HG03439 (cell line): Measurements from ENCODE around the gene C22orf31.
"Not testable (repeated sequence)": the region's sequence is repeated elsewhere in the genome, so short reads cannot be mapped to it uniquely, and the experiment has no call there.

Experiments used
- ATAC-seq: cut with Tn5 transposase; IDR thresholded peaks from one replicate; pipeline ENCODE4 v1.9.1; 2021; ENCODE audit warnings: mild to moderate bottlenecking, moderate library complexity; ENCODE audit not compliant: unreplicated experiment

Gene C22orf31

DNA sequence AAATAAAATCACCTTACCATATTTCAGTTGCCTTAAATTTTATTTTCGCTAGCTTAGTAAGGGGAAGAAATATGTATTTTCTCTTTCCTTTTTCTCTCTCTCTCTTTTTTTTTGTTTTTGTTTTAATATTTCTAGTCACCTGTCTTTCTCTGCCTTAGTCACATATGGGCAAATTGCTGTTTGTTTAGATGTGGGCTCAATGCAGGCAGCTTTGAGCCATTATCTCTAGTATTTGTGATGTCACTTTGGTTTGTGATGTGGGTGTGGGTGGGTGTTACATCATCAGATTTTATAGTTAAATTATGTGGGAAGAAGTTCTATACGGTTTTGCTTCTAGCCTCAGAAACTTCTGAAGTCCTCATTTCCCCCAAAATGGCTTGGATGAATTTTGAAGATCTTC, at the start of gene C22orf31:
Gene C22orf31, minus strand, starts transcription at position 59 of the 400 bp plus-strand sequence. Its CDS starts 39 bp downstream, at position 20.
- no peak for ATAC-seq

DNA sequence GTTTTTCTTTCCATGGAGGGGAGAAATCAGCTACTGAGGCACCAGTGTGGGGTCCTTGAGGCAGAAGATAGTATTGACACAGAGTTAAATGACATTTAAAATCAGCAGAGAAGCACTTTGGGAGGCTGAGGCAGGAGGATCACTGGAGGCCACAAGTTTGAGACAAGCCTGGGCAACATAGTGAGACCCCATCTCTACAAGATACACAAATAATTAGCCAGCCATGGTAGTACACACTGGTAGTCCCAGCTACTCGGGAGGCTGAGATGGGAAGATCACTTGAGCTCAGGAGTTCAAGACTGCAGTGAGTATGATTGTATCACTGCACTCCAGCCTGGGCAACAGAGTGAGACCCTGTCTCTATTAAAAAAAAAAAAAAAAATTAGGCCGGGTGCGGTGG, 49.3 kb upstream of the C22orf31 start:
- ATAC-seq, result no peak

DNA sequence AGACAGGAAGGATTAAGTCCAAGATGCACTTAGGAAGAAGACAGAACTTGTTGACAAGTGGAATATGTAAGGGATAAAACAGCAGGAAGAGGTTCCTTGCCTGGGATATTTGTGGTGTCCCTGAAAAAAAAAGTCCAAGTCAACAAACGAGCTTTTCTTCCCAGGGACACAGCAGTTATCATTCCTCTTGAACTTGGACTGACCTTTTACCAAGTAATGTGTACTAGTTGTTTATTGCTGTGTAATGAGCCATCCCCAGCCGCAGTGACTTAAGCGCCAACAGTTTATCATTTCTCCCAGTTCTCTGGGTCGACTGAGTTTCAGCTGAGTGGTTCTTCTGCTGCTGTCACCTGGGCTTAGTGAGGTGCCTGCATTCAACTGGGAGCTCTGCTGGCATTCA, 48.2 kb upstream of the C22orf31 start:
- ATAC-seq, result no peak

DNA sequence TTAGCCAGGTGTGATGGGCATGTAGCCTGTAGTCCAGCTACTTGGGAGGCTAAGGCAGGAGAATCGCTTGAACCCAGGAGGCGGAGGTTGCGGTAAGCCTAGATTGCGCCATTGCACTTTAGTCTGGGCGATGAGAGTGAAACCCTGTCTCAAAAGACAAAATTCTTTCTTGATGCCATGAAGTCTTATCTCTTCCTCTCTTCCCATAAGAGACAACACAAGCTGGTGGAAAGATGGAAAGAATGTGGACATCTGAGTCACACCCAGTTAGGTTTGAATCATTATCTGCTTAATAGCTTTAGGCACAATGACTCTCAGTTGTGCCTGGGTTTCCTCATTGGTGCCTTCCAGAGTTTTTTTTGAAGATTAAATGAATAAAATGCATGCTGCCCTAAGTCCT, 46.5 kb upstream of the C22orf31 start:
- no peak for ATAC-seq

DNA sequence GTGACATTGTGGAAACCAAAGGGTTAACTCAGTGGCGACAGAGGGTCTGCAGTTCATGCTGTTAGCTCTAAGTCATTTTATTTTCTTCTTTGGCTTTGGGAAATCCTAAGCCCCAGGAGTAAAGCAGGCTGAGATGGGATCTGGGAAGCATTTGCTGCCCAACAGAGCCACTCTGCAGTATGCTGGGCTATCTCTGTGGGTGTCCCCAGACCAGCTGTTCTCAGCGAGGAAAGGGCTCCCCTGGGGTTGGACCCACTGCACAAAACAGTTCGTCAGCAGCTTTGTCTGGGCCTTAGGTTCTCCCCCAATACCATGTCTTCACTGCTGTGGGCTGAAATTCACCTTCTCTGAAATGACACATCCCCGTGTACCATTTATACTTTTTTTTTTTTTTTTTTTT, 45.2 kb upstream of the C22orf31 start:
- ATAC-seq, result no peak

DNA sequence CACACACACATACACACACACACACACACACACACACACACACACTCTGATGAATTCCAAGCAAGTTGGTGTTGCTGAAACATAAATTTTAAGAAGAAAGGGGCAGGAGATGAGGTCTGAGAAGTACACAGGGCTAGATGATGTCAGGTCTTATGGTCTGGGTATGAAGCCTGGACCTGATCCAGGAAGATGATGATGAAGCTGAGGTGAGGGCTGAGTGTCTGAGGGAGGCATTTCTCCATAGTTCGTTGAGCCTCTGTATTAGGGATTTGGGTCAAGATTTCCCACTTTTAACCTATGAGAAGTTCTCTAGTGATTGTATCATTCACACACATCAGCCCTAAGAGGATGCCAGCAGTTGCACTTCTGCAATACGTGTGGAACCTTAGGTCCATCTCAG, 43.8 kb upstream of the C22orf31 start:
- no peak for ATAC-seq

DNA sequence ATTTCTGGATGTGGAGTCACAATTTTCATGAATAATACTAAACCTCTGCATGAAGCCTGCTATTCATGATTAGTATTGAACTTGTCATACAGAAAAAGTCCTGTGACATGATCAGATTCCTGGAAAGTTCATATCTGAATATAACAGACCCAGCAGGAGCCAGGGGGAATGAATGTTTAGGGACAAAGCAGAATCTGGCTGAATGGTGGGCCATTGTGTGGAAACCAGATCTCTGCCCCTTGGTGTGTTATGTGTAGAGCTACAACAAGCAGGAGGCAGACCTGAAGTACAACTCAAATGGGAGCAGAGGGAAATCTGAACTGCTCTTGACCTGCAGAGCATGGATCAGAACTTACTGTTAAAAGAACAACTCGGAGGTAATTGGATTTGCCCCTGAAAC, 41.5 kb upstream of the C22orf31 start:
- no peak for ATAC-seq

DNA sequence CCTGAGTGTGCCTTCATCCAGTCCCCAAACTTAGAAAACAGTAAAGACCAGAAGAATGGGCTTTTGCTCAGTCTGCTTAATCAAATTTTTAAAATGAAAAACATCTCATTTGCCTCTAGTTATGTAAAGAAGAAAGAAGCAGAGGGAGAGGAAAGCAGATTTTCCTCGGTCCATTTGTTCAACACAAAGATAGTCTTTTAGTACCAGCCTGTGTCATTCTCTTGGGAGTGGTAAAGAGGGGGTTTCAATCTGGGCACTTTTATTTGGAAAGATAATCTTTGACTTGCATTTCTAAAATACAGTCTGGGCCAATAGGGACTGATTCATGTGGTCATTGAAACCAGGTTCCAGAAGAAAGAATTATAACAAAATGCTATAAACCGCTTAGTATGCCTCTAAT, 40.7 kb upstream of the C22orf31 start:
- ATAC-seq, result no peak

DNA sequence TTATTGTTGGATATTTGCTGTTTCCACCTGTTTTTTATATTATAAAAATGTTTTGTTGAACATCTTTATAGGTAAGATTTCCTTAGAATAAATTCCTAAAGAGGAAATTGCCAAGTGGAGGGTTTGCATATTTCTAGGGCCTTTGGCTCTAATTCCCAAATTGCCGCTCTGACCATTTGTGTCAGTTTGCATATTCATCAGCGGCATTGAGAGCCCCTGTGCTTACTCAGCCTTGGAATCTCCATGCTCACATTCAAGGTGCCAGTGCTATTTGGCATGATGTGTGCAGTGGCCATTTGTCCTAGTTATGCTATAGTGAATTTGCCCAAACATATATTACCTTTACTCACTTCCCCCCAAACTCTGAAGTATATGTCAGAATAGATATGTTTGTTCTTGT, 36.7 kb upstream of the C22orf31 start:
- ATAC-seq, result no peak

DNA sequence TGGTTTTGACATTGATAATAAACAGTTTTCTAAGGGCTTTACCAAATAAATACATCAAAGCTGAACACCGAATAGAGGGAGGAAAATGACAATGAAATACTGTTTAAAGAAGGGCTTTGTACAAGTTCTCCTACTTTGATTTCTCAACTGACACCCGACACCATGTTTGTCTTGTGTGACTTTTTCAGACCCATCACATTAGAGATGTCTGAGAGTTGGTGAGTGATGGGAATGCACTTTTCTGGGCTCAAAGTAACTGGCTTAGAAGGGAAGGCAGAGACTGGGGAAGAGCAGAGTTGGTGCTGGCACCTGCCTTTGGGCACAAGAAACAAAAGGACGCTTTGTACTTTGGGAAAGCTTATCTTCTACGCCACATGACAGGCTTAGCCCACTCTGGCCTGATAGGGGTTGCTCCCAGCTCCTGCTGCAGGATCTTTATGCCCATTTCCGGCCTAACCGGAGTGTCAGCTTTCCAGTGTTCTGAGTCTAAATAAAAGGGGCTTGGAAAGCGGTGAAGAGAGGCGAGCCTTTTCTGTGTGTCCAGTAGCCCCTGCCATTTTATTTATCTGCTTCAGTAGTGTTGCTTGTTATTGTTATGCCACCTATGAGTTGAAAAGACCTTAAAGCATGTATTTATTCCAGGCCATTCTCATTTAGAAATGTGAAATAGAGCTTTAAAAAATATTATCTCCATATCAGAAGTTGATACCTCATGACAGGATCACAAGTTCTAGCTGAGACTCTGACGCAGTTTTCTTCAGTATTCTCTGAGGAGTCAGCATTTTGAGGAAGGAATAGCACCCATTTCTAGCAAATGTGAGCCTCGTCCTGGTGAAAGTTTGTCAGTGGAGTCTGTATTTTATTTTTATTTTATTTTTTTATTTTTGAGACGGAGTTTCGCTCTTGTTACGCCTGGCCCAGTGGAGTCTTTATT, 35.4 kb upstream of the C22orf31 start:
- ATAC-seq, result no peak

DNA sequence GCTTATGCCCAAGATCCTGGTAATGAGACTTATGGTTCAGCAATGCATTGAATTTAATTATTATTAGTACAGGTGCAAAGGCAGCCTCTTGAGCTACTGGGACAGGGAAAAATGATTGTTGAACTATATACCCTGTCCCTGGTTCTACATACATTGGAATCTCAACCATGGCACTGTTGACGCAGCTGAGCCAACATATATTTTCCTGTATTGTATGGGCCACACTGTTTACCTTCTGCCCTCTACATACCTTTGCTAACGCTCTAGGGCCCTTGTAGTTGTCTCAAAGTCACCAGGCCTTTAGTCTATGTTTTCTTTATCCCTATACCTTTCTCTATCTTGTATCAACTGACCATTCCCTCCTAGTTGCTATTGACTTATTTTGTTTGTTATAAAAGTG, 33.8 kb upstream of the C22orf31 start:
- no peak for ATAC-seq

DNA sequence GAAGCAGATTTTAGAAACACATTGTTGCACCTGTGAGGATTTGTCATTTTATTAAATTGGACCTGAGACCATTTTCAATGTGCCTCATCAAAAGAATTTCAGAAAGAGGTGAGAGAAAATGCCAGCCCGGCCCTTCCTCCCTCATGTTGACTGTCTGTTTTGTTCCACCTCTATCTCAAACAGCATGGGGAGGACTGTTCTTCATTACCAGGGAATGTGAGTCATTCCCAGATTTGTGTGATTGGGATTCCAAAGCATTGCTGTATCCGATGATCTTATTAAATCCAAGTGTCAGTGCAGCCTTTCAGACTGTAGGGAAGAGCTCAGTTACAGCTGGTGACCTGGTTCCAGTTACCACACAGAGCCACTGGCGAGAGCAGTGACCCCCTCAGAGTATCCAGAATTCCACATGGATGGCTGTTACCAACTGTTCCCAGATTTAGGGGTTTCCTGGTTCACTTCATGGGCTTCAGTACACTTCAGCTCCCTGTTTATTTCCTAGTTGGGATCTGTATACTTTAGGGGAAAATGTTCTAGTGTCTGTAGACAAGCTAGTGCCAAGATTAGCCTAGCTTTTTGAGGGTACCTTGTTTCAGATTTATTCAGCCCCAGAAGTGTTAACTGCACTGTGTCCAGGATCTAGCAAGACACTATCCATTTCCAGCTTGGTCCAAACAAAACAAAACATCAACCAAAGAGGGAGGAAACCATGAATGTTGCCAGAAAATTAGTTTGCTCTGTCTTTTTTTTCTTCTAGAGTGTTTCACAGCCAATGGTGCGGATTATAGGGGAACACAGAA, 32.1 kb upstream of the C22orf31 start:
- ATAC-seq, result no peak

DNA sequence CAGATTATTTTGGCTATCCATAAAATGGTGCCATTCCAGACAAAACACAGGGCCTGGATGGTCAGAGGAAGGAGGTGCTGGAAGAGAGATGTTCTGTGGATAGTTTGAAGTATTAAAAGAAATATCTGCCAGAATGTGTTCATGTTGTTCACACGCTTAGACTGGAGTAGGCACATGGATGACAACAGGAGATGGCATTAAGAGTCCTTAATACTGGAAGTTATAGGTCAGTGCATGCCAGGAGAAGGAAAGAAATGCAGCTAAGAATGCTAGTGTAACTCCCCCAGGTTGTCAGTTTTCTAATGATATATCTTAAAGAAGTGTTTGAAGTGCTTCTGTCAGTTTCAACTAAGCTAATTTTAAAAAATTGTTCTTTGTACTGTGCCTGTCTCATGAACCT, 31.4 kb upstream of the C22orf31 start:
- ATAC-seq, result no peak

DNA sequence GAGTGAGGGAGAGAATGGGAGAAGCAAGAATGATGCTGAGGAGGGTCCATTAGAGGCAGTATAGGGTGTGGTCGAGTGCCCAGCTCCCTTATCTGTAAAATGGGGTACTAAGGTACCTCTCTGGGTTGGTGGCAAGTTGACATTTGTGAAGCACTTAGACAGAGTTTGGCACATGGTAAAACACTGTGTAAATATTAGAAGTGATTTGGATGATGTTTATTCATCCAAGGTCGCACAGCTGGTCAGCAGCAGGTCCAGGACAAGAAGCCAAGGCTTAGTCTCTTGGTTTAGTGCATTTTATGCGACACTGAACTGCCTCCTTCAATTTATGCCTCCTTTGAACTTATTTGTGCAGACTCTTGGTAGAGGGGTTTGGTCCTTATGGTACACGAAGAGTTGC, 30.6 kb upstream of the C22orf31 start:
- no peak for ATAC-seq

DNA sequence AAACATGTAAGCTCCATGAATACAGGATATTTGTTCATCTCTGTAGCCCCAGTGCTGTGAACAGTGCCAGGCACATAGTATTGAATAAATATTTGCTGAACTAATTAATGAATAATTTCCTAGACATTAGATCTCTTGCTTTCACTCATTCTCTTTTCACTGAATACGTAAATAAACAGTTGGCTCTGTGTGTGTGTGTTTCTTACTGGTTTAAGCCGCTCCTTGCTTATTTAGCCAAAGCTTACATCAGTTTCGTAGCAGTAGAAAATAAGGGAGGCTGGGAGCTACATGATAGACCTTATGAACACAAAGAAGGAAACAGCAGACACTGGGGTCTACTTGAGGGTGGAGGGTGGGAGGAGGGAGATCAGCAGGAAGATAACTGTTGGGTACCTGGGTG, 28.4 kb upstream of the C22orf31 start:
- no peak for ATAC-seq

DNA sequence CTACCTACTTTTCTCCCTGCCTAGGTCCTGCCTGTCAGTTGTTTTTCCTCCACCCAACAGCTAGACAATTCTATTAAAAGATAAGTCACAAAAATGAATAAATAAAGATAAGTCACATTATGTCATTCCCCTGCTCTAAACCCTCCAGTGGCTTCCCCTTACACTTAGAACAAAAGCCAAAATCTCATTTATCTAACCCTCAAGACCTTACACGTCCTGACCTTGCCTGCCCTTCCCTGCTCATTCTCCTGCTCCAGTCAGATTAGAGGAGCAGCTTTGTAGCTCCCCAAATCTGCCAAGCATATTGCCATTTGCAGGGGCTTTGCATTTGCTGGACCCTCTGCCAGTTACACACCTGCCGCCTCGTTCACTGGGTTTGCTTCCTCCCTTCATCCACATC, 27.9 kb upstream of the C22orf31 start:
- no peak for ATAC-seq

DNA sequence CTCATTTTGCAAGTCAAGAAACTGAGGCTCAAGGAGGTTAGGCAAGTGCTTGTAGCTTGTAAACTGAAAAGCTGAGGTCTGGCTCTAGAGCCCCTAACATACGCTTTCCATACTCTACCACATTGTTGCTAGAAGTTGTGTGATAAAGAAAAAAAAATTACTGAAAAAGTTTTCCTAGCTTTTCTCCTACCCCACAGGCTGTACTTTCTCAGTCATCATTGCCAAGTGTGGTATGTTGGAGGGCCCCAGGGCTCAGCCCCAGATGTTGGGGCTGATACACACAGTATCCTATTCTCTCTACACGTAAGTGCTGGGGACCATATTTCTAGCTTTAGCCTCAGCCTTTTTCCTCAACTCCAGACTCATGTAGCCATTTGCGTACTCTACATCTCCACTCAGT, 27.2 kb upstream of the C22orf31 start:
- no peak for ATAC-seq

DNA sequence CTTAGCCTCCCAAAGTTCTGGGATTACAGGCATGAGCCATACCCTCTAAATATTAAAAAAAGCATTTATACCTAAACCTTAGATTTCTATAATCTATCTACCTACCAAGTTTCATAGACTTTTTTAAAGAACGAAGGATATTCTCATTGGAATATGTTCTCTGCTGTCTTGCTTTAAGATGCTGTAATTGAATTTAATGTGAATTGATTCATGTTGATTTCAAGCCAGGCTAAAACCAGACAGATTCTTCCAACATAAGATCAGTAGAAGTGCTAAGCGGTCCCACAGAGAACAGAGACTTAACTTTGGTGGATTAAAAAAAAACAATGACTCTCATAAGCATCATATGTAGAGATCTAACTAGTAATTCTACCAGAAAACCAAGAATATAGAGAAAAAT, 25.4 kb upstream of the C22orf31 start:
- no peak for ATAC-seq

DNA sequence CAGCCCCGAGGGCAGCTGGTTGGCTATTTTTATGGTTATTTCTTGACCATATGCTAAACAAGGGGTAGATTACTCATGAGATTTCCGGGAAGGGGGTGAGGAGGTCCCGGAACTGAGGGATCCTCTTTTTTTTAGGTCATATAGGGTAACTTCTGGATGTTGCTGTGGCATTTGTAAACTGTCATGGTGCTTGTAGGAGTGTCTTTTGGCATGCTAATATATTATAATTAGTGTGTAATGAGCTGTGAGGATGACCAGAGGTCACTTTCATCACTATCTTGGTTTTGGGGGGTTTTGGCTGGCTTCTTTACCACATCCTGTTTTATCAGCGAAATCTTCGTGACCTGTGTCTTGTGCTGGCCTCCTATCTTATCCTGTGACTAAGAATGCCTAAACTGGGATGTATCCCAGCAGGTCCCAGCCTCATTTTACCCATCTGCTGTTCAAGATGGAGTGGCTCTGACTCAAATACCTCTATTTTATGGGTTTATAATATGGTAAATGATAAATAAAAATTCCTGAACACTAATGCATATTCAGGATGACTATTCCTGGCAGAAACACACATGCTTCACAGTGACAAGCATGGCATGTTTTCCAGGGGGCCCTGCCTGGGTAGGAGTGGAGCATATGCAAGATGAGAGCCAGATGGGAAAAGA, 22.4 kb upstream of the C22orf31 start:
- no peak for ATAC-seq

DNA sequence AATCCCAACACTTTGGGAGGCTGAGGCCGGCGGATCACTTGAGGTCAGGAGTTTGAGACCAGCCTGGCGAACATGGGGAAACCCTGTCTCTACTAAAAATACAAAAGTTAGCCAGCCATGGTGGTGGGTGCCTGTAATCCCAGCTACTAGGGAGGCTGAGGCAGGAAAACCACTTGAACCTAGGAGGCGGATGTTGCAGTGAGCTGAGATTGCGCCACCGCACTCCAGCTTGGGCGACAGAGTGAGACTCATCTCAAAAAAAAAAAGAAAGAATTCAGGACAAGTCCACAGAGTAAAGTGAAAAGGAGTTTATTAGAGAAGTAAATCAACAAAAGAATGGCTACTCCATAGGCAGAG, 21.9 kb upstream of the C22orf31 start:
- ATAC-seq, result not testable (repeated sequence)

DNA sequence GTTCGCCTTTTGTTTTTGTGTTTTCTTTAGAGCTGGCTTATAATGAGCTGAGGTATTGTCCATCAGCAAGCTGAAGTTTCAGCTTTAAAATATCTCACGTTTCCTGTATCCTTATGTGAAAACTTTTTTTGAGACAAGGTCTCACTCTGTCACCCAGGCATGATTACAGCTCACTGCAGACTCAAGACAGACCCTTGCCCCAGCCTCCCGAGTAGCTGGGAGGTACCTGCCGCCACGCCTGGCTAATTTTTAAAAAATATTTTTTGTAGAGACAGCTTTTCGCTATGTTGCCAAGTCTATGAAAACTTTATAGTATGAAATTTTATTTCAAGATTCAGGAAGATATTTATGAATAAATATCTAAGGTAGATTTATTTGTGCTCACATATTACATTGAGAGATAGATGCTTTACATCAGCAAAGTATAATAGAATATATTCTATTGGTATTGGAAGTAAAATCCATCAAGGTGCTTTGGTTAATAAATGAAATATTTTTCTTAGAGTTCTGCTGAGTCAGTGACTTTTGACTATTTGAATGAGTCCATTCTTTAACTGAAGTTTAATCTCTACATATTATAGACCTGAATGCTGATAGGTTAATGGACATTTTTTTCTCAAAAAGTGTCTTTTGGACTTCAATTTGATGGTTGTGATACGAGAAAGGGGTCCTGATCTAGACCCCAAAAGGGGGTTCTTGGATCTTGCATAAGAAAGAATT, 21.4 kb upstream of the C22orf31 start:
- ATAC-seq, result no peak
